ENCODE data around the gene UBA7.
"Not testable (repeated sequence)": the region's sequence is repeated elsewhere in the genome, so short reads cannot be mapped to it uniquely, and the experiment has no call there.

Gene UBA7

GRCh38 chr3:49785565-49786356 is 28.0 kb downstream of the UBA7 start:
- DNase-seq (ENCODE audit: low spot score) = no peak

- not testable (repeated sequence) for DNase-seq (ENCODE audit: low spot score)
These were observed 31.5 kb downstream of the UBA7 start for GRCh38 chr3:49782277-49782676.

GRCh38 chr3:49781415-49782199 is 32.1 kb downstream of the UBA7 start:
- no peak for DNase-seq (ENCODE audit: low spot score)

- DNase-seq (ENCODE audit: low spot score) = not testable (repeated sequence)
These were observed 32.8 kb downstream of the UBA7 start for GRCh38 chr3:49780975-49781365.

DNA sequence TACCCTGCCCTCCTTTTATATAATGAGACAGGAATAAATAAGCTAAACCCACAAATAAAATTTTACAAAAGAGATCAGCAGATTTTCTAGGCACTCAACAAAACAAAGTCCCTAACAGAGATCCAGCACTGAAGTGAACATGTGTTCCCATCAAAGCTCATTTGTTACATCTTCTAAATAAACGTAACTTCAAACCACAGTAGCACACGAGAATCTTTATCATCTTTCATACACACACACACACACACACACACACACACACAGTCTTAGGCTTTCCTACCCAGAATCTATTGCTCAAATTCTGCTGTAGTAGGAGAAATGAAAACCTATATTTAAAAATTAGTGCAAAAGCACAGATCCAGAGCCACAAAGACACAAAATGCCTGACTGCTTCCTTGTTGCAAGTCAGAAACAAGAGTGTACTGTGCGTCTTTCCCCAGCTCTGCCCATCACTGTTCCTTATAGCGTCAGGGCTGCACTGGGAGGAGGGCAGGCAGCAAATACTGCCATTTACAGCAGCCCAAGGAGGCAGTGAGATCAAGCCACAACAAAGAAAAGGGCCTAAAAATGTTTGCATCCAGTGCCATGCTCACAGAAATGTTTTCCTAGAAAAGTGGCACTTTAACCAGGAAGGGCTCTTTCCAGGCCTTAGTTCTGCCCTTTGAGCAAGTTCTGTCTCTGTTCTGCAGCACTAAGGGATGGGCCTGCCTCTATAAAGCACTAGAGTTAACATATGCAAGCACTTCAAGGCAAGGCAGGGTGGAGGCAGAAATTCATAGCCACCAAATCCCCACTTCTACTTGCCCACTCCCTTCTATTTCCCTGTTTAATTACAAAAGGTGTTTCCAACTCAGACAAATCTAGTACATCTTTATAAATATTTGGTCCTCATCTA is 33.4 kb downstream of the UBA7 start:
- no peak for DNase-seq (ENCODE audit: low spot score)

- DNase-seq (ENCODE audit: low spot score) = no peak
These were observed 34.2 kb downstream of the UBA7 start for GRCh38 chr3:49779358-49780079.

- not testable (repeated sequence) for DNase-seq (ENCODE audit: low spot score)
These were observed 37.7 kb downstream of the UBA7 start for GRCh38 chr3:49776101-49776500.

DNA sequence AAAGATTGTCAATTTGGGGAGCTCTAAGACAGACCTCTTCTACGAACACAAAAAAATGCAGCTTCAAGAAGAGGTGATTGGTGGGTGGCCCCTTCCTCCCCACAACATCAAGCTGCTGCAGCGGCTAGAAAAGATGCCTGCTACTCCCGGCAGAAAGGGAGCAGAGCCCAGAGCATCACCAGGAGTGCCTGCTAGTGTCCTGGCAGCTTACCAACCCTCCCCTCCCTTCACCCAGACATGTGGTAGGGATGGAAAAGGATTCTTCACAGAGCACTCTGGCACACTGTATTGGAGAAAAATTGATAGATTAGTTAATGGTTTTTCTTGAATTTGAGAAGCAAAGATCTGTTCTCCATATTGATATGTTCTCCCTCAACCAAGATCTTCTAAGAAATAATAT is 38.2 kb downstream of the UBA7 start:
- no peak for DNase-seq (ENCODE audit: low spot score)

DNA sequence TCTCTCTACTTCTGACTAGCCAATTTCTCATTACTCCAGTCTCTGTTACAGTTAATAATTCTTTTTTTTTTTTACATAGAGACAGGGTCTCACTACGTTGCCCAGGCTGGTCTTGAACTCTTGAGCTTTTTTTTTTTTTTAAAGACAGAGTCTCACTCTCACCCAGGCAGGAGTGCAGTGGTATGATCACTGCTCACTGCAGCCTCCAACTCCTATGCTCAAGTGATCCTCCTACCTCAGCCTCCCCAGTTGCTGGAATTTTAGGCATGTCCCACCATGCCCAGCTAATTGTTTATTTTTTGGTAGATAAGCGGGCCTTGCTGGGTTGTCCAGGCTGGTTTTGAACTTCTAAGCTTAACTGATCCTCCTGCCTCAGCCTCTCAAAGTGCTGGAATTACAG is 41.0 kb downstream of the UBA7 start:
- DNase-seq (ENCODE audit: low spot score) = no peak

GRCh38 chr3:49771340-49771938 is 42.3 kb downstream of the UBA7 start:
- DNase-seq (ENCODE audit: low spot score) = no peak

- no peak for DNase-seq (ENCODE audit: low spot score)
These were observed 43.8 kb downstream of the UBA7 start for GRCh38 chr3:49769926-49770325.

GRCh38 chr3:49769286-49769915 is 44.4 kb downstream of the UBA7 start:
- DNase-seq (ENCODE audit: low spot score) = no peak

DNA sequence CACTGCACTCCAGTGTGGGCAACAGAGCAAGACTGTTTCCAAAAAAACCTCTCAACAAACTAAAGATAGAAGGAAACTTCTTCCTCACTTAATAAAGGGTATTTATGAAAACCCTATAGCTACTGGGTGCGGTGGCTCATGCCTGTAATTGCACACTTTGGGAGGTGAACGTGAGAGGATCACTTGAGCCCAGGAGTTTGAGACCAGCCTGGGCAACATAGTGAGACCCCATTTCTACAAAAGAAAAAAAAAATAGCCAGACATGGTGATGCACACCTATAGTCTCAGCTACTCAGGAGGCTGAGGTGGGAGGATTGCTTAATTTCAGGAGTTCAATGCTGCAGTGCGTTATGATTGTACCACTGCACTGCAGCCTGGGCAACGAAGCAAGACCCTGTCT is 49.8 kb downstream of the UBA7 start:
- DNase-seq (ENCODE audit: low spot score) = no peak

GRCh38 chr3:49761661-49762060 is 52.1 kb downstream of the UBA7 start:
- no peak for DNase-seq (ENCODE audit: low spot score)

DNA sequence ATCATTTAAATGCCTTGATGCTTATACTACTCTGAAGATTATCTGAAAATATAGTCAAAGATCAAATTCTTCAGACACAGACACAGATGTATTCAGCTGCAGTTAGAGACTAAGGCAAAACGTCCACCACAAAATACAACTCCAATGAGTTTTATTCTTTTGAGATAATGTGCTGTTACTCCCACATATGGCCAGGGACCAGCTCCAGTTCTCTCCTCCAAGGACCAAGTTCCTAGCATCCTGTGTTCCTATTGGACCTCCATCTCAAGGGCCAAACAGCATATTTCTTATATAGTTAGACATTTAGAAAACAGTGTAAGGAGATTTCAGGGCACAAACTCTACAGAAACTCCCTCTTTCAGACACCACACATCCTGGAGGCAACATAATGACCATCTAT is 54.5 kb downstream of the UBA7 start:
- DNase-seq (ENCODE audit: low spot score) = no peak

GRCh38 chr3:49757197-49757596 is 56.6 kb downstream of the UBA7 start:
- no peak for DNase-seq (ENCODE audit: low spot score)

GRCh38 chr3:49756036-49756435 is 57.7 kb downstream of the UBA7 start:
- DNase-seq (ENCODE audit: low spot score) = no peak

Measured in activated CD4-positive, alpha-beta T cell treated with anti-CD3 and anti-CD28 coated beads, Interleukin-2, Interleukin-4, amounts not matched to agents 100 ng/mL and 50 ng/mL, durations not matched to agents 16 hours and 8 hours (primary cell).